PC-9 (cell line): ENCODE measurements around the gene PCDHGC4. TPM values are rescaled to one million over a fixed set of nuclear protein-coding genes. Genes with fewer than 3 reads are reported as not detected.

Experiments
- BruUV-seq: library from RNA; stranded (reverse); fragments of 400-500 nt; replicated peaks from 2 replicates; lab custom pipeline; 2021; lab: Mats Ljungman, UMichigan
- CTCF ChIA-PET: fragments of 300-600 bp; sonication (Branson Sonifier 250); formaldehyde crosslinking; loops from one replicate; lab custom pipeline; 2022; ENCODE audit warnings: antibody characterized with exemption; lab: Charles Lee
- POLR2A ChIA-PET: fragments of 300-600 bp; sonication (Branson Sonifier 250); formaldehyde crosslinking; loops from one replicate; lab custom pipeline; 2022; ENCODE audit warnings: antibody characterized with exemption; ENCODE audit not compliant: unreplicated experiment; lab: Charles Lee
- DNase-seq, 2 experiments: peaks; one replicate each; pipeline versions ENCODE4 v3.0.0 to v3.0.0-alpha.2; 2015 to 2022; ENCODE audit warnings: mixed read lengths in 1 of 2
- H2AFZ ChIP-seq: fragments of 200-600 bp; sonication (generic); 2 replicates; pipeline ENCODE4 v1.8.1; 2017; ENCODE audit warnings: antibody characterized with exemption
- H3F3A ChIP-seq: fragments of 200-600 bp; sonication (generic); 2 replicates; pipeline ENCODE4 v1.8.1; 2017; ENCODE audit warnings: antibody characterized with exemption, mild to moderate bottlenecking, low read depth; ENCODE audit not compliant: insufficient read depth
- H3K27ac ChIP-seq: fragments of 200-600 bp; sonication (generic); 2 replicates; pipeline ENCODE4 v1.6.1; 2016; ENCODE audit warnings: mixed run types
- H3K27me3 ChIP-seq: fragments of 200-600 bp; sonication (generic); 2 replicates; pipeline ENCODE4 v1.6.1; 2016; ENCODE audit warnings: low read depth, mixed run types; ENCODE audit not compliant: insufficient read depth
- H3K36me3 ChIP-seq: fragments of 200-600 bp; sonication (generic); 2 replicates; pipeline ENCODE4 v1.6.1; 2016; ENCODE audit warnings: low read depth, mixed run types
- H3K4me1 ChIP-seq: fragments of 200-600 bp; sonication (generic); replicated peaks from 2 replicates; pipeline ENCODE4 v1.6.1; 2016; ENCODE audit warnings: mixed run types; ENCODE audit not compliant: insufficient read depth
- H3K4me2 ChIP-seq: fragments of 200-600 bp; sonication (generic); 2 replicates; pipeline ENCODE4 v1.6.1; 2017; ENCODE audit warnings: mixed run types
- H3K4me3 ChIP-seq: fragments of 200-600 bp; sonication (generic); 2 replicates; pipeline ENCODE4 v1.6.1; 2016; ENCODE audit warnings: mixed run types
- H3K79me2 ChIP-seq: fragments of 200-600 bp; sonication (generic); 2 replicates; pipeline ENCODE4 v1.6.1; 2017; ENCODE audit warnings: low read depth, mixed run types
- H3K9me2 ChIP-seq: fragments of 200-600 bp; sonication (generic); 2 replicates; pipeline ENCODE4 v1.8.1; 2017; ENCODE audit warnings: mild to moderate bottlenecking; ENCODE audit not compliant: insufficient read depth
- H3K9me3 ChIP-seq: fragments of 200-600 bp; sonication (generic); 2 replicates; pipeline ENCODE4 v1.8.1; 2016; ENCODE audit warnings: low read depth; ENCODE audit not compliant: insufficient read depth
- H4K20me1 ChIP-seq: fragments of 200-600 bp; sonication (generic); 2 replicates; pipeline ENCODE4 v1.8.1; 2017; ENCODE audit not compliant: insufficient read depth
- EZH2 ChIP-seq: fragments of 200-600 bp; sonication (generic); IDR thresholded peaks from 2 replicates; pipeline ENCODE4 v1.8.0; 2017; ENCODE audit warnings: antibody characterized with exemption, low read depth
- intact Hi-C: fragments of 100-400 bp; cut with micrococcal nuclease; formaldehyde crosslinking; loops from one replicate; pipeline ENCODE4 v1.10.0; 2022; ENCODE audit not compliant: unreplicated experiment
- total RNA-seq: library from RNA; stranded (reverse); gene quantifications from 2 replicates; pipeline ENCODE4 v1.2.3, GENCODE V29; 2021
- TF ChIP-seq, protein P1 (sequence below): fragments of 200-600 bp; sonication (generic); conservative IDR thresholded peaks from 2 replicates; pipeline ENCODE4 v1.6.1; 2017; ENCODE audit warnings: mixed run types, antibody characterized with exemption, mild to moderate bottlenecking, moderate library complexity

The PCDHGC4 gene
- total RNA-seq, 1 experiment from 2014 or later, result not detected

- POLR2A ChIA-PET, result interaction anchor here (0.7 kb wide), 1 partner anchor 856 kb away, joined by 3 read pairs; no protein-coding TSS in a partner anchor
- intact Hi-C loops, result no loop called here
- no peak overlapping the region for H3K4me2 ChIP-seq
- H3K79me2 ChIP-seq, result no peaks in the 10 kb centered on the region
- no peaks in the 10 kb centered on the region for H3K4me1 ChIP-seq
- no peaks in the 10 kb centered on the region for H3F3A ChIP-seq
- no peaks in the 10 kb centered on the region for H3K9me3 ChIP-seq
- H2AFZ ChIP-seq, result no peak overlapping the region
- no peak overlapping the region for H3K4me3 ChIP-seq
- no peaks in the 10 kb centered on the region for H3K9me2 ChIP-seq
- peaks cover 9% of the 10 kb centered on the region for H3K27me3 ChIP-seq
- TF ChIP-seq, protein P1, sequence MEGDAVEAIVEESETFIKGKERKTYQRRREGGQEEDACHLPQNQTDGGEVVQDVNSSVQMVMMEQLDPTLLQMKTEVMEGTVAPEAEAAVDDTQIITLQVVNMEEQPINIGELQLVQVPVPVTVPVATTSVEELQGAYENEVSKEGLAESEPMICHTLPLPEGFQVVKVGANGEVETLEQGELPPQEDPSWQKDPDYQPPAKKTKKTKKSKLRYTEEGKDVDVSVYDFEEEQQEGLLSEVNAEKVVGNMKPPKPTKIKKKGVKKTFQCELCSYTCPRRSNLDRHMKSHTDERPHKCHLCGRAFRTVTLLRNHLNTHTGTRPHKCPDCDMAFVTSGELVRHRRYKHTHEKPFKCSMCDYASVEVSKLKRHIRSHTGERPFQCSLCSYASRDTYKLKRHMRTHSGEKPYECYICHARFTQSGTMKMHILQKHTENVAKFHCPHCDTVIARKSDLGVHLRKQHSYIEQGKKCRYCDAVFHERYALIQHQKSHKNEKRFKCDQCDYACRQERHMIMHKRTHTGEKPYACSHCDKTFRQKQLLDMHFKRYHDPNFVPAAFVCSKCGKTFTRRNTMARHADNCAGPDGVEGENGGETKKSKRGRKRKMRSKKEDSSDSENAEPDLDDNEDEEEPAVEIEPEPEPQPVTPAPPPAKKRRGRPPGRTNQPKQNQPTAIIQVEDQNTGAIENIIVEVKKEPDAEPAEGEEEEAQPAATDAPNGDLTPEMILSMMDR, result no peak
- no peak for TF ChIP-seq EZH2
- H3K36me3 ChIP-seq, result no peaks in the 10 kb centered on the region
- H3K27ac ChIP-seq, result no peak overlapping the region
- DNase-seq, result no peak
- CTCF ChIA-PET, result interaction anchor here (0.6 kb wide), 1 partner anchor 63 kb away, joined by 6 read pairs; the partner anchor contains the start of gene PCDHGA11
- no peaks in the 10 kb centered on the region for H4K20me1 ChIP-seq
- no TSS peak for BruUV-seq
Measured at GRCh38 chr5:141483902-141484301, 928 bp upstream of the PCDHGC4 start.

DNA sequence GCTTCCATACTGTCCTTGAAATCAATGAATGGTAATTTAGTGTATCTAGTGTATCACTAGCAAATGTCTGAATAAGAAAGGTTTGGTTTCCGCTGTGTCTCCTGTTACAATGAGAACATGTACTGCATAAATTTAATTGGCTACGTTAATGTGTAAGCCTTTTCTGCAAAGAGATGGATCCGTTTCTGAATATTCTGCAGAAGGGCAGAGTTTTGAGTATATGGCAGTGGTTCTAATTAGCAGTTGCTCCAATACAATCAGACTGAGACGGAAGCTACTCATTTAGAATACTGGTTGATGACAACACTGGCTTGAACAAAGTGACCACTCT, 555 bp upstream of the PCDHGC4 start:
- H3K9me2 ChIP-seq, result no peaks in the 10 kb centered on the region
- H3K27ac ChIP-seq, result no peak overlapping the region
- peaks cover 9% of the 10 kb centered on the region for H3K27me3 ChIP-seq
- no TSS peak for BruUV-seq
- no peak overlapping the region for H3K4me3 ChIP-seq
- no peaks in the 10 kb centered on the region for H3K9me3 ChIP-seq
- H2AFZ ChIP-seq, result no peak overlapping the region
- H3K4me2 ChIP-seq, result no peak overlapping the region
- intact Hi-C loops, result no loop called here
- ChIA-PET POLR2A (interaction anchor here (0.7 kb wide), 1 partner anchor 857 kb away, joined by 3 read pairs; no protein-coding TSS in a partner anchor), CTCF (no interaction called here)
- H3K4me1 ChIP-seq, result no peaks in the 10 kb centered on the region
- H3K36me3 ChIP-seq, result no peaks in the 10 kb centered on the region
- DNase-seq, result no peak
- no peaks in the 10 kb centered on the region for H3K79me2 ChIP-seq
- H4K20me1 ChIP-seq, result no peaks in the 10 kb centered on the region
- H3F3A ChIP-seq, result no peaks in the 10 kb centered on the region
- TF ChIP-seq, protein P1, result no peak
- TF ChIP-seq EZH2, result no peak

GRCh38 chr5:141485321-141486055, 658 bp downstream of the PCDHGC4 start:
- intact Hi-C loops, result no loop called here
- H3K4me3 ChIP-seq, result no peak overlapping the region
- ChIA-PET POLR2A (no interaction called here), CTCF (interaction anchor here (0.6 kb wide), 1 partner anchor 11 kb away, joined by 4 read pairs; no protein-coding TSS in a partner anchor)
- H3K79me2 ChIP-seq, result no peaks in the 10 kb centered on the region
- H4K20me1 ChIP-seq, result no peaks in the 10 kb centered on the region
- H3K36me3 ChIP-seq, result no peaks in the 10 kb centered on the region
- BruUV-seq, result no TSS peak
- DNase-seq, result no peak
- H3K4me1 ChIP-seq, result no peaks in the 10 kb centered on the region
- no peak for TF ChIP-seq EZH2
- TF ChIP-seq, protein P1, result no peak
- no peaks in the 10 kb centered on the region for H3K9me3 ChIP-seq
- no peaks in the 10 kb centered on the region for H3K9me2 ChIP-seq
- H3K27me3 ChIP-seq, result peaks cover 11% of the 10 kb centered on the region
- H3K27ac ChIP-seq, result no peak overlapping the region
- H3K4me2 ChIP-seq, result no peak overlapping the region
- H3F3A ChIP-seq, result no peaks in the 10 kb centered on the region
- no peak overlapping the region for H2AFZ ChIP-seq
